ENCODE results near the gene DGKZ.

Gene DGKZ

GRCh38 chr11:46381819-46382645, 34.8 kb downstream of the DGKZ start:
- no peak for DNase-seq (ENCODE audit: low spot score)

- DNase-seq (ENCODE audit: low spot score): no peak
Measured at GRCh38 chr11:46382646-46383403, 35.6 kb downstream of the DGKZ start.

GRCh38 chr11:46383404-46383758, 36.1 kb downstream of the DGKZ start:
- DNase-seq (ENCODE audit: low spot score): no peak

- DNase-seq (ENCODE audit: low spot score): no peak
Measured at GRCh38 chr11:46383974-46384701, 36.9 kb downstream of the DGKZ start.

- no peak for DNase-seq (ENCODE audit: low spot score)
Measured at GRCh38 chr11:46385169-46386004, 38.1 kb downstream of the DGKZ start.

- DNase-seq (ENCODE audit: low spot score): no peak
Measured at GRCh38 chr11:46386005-46386578, 38.8 kb downstream of the DGKZ start.

- no peak for DNase-seq (ENCODE audit: low spot score)
Measured at GRCh38 chr11:46386674-46387073, 39.4 kb downstream of the DGKZ start.

- DNase-seq (ENCODE audit: low spot score): no peak
Measured at GRCh38 chr11:46387456-46387855, 40.2 kb downstream of the DGKZ start.

GRCh38 chr11:46387919-46388618, 40.8 kb downstream of the DGKZ start:
- DNase-seq (ENCODE audit: low spot score): no peak

GRCh38 chr11:46388619-46389449, 41.6 kb downstream of the DGKZ start:
- DNase-seq (ENCODE audit: low spot score): no peak

- DNase-seq (ENCODE audit: low spot score): no peak
Measured at GRCh38 chr11:46389450-46390330, 42.4 kb downstream of the DGKZ start.

- no peak for DNase-seq (ENCODE audit: low spot score)
Measured at GRCh38 chr11:46390331-46391171, 43.3 kb downstream of the DGKZ start.

- no peak for DNase-seq (ENCODE audit: low spot score)
Measured at GRCh38 chr11:46391186-46391577, 43.9 kb downstream of the DGKZ start.

GRCh38 chr11:46391578-46392420, 44.5 kb downstream of the DGKZ start, which contains the start of gene CHRM4:
Gene CHRM4, minus strand, starts transcription at chr11:46391776. Its CDS starts 5,219 bp downstream, at chr11:46386557.
- no peak for DNase-seq (ENCODE audit: low spot score)

GRCh38 chr11:46392421-46393230, 45.4 kb downstream of the DGKZ start:
- DNase-seq (ENCODE audit: low spot score): peak; percentile 67

- DNase-seq (ENCODE audit: low spot score): no peak
Measured at GRCh38 chr11:46393231-46393616, 46.0 kb downstream of the DGKZ start.
